Ureter (tissue), 1 donor: Measurements from ENCODE around the gene SAP25. TPM values are rescaled to one million over a fixed set of nuclear protein-coding genes. Genes with fewer than 3 reads are reported as not detected.
"Not testable (repeated sequence)": the region's sequence is repeated elsewhere in the genome, so short reads cannot be mapped to it uniquely, and the experiment has no call there.

Experiments
- DNase-seq: peaks from one replicate; pipeline ENCODE4 v3.0.0-alpha.2; 2020; ENCODE audit warnings: low spot score
- total RNA-seq: library from RNA; stranded (reverse); gene quantifications from one replicate; pipeline ENCODE4 v1.2.4, GENCODE V29; 2023
- donor health status: DM: yes; HTN: yes; CAD: no.

The SAP25 gene
- total RNA-seq, 1 donor from 2014 or later, result 2.8 TPM

DNA sequence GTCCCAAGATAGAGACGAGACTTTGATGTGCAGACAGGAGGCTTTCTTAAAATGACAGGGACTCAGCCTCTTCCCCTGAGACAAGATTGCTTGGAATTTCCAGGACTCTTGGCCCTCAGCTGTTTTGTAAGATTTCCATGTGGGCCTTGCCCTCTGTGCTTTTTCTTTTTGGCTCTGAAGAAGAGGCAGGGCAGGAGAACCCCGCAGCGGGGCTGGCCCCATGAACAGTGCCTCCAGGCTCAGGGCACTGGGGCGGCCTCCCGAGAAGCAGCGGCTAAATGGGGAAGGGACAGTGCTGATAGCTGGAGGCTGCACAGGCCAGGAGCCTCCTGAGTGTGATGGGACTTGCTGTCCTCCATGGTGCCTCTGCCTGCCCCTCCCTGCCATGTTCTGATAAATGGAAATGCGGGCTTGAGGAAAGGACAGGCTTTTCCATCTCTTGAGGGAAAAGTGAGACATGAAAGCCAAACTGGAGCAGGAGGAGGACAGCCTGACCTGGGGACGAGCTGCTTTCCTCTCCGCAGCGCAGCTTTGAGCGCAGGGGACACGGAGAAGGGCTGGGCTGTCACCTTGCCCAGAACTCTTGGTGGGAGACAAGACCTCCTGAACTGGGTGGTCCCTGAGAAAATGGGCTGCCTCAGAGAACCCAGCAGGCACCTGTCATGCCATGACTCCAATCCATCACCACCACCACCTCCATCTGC lies 12.1 kb downstream of the SAP25 start:
- no peak for DNase-seq

DNA sequence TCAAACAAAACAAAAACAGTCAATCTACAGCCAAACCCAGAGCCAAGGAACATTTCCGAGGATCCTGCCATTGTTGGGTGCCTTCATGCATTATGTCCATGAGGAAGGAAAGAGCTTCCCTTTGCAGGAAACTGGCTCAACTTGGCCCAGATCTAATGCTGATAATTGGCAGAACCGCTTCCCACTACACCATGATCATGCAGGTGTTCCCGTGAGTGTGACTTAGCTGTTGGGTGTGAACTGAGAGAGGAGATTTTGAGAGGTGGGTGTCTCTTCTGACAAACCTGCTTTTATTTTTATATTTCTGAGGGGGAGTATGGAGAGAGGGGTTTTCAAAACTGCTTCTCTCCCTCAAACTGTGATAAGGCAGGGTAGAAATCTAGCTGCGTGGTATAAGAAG lies 14.6 kb downstream of the SAP25 start:
- DNase-seq, result peak; percentile 36

DNA sequence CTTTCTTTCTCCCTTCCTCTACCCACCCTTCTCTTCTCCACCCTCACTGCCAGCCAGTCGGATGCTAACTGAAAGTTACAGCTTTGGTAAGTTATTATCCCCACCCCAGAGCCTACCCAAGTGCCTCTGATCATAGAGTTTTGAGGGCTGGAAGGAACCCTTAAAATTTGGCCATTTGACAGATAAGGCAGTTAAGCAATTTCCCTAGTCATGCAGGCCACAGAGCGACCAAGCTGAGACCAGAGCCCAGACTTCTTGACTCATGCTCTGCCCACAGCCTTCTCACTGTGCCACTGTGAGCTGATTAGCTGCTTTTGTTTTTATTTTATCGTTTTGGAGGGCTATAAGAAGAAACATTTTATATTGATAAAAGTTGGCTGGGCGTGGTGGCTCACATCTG lies 17.2 kb downstream of the SAP25 start:
- no peak for DNase-seq

DNA sequence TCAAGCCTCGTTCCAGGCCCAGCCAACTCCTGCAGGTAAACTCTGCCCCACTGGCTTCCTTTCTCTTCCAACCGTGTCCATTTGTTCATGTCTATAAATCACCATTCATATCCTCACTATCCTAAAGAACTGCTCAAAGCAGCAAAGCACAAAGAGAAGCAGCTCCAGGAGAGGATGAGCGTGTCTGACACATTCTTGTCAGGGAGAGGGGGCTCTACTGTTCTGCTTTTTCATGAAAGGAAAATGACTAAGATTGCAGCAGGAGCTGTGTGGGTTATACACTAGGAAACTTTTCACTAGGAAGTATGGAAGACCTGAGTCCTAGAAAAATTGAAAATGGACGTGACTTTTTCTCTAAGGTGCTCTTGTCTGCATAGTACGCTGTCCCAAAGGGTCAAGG lies 18.0 kb downstream of the SAP25 start:
- DNase-seq, result no peak

DNA sequence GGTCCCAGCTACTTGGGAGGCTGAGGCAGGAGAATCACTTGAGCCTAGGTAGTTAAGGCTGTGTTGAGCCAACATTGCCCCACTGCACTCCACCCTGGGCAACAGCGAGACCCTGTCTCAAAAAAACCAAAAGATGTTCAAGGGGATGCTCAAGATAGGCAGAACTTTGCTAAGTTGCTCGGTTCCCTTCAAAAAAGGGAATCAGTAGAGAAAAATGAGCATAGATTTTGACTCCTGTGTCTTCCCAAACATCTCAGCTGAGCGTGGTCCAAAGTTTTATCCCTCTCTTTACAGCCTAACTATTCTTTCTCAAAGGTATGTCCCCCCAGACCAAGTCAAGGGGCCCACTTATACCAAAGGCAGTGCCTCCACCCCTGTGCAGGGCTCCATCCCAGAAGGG lies 20.7 kb downstream of the SAP25 start:
- no peak for DNase-seq

DNA sequence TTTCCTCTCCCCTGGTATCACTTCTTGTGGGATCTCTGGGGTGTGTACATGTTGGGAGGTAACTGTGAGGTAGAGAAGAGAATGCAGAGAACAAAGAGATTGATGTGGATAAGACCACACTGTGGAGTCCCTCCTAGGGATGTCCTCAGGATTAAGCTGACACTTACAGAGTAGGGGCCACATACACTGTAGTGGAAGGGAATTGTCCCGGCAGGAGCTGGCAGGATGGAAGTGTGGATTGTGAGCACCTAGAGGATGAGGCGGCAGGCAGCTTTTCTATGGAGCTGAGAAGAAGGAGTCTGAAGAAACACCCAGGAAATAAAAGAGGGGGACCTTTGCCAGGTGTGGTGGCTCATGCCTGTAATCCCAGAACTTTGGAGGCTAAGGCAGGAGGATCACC lies 21.2 kb downstream of the SAP25 start:
- DNase-seq, result no peak

DNA sequence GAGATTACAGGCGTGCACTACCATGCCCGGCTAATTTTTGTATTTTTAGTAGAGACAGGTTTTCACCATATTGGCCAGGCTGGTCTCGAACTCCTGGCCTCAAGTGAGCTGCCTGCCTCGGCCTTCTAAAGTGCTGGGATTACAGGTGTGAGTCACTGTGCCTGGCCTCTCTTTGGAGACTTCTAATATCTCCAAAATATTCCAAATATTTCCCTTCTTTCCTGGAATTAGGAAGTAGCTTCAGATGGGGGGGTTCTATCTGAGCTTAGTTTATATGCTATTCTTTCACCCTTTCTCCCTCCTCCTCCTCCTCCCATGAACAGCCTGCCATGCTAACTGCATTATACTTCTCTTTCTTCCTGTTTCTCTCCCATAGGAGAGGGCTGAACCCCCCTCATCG lies 25.3 kb downstream of the SAP25 start:
- not testable (repeated sequence) for DNase-seq

DNA sequence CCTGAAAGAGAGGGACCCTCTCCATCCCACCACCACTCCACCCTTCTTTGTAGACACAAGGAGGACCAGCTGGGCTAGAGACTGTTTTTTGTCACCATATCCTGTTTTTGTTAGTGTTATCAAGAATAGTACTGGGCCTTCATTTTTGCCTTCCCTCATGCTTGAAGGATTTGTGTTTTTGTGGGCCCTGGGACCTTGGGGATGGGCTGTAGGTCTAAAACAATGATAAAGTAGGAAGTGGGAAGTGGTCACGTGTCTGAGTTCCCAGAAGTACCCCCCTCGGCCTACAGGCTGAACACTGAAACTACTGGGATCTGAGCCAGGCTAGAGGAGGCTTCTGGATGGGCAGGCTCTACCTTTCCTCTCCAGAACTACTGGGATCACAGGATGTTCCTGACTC lies 25.8 kb downstream of the SAP25 start:
- DNase-seq, result no peak

DNA sequence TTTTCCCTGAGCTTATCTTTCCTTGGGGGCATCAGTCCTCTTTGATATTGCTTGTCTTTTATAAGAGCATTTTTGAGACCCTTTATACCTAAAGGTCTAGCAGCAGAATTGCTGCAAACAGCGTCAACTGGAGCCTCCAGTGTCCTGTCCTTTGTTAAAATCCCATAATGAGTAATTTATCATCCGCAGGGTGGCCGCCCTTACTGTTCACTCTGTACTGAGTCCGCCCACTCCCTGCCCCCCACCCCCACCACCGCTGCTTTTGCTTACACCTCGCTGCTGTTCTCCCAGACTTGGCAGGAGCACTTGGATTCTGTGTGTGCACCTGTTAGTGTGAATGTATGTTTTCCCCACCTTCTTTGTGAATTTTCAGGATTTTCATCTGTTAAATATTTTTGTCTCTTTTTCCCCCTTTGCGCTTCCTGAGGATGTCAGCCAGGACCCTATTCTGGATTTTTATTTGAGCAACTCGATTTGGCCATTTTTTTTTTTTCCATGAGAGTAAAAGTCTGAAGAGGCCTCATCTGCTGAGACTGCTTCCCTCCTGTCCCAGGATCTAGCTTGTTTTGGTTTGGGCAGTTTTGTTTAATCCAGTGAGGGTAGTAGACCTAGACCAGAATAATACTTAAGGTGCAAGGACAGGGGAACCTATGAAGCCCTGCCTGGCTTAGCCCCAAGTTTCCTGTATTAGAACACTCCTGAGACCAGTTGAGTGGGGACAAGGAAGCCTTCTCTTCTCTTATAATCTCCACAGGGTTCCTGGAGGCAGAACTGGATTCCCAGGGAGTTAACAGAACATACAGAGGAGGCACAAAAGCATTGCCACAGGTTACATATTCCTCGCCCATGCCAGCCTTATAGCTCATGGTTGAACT lies 26.5 kb downstream of the SAP25 start:
- no peak for DNase-seq

DNA sequence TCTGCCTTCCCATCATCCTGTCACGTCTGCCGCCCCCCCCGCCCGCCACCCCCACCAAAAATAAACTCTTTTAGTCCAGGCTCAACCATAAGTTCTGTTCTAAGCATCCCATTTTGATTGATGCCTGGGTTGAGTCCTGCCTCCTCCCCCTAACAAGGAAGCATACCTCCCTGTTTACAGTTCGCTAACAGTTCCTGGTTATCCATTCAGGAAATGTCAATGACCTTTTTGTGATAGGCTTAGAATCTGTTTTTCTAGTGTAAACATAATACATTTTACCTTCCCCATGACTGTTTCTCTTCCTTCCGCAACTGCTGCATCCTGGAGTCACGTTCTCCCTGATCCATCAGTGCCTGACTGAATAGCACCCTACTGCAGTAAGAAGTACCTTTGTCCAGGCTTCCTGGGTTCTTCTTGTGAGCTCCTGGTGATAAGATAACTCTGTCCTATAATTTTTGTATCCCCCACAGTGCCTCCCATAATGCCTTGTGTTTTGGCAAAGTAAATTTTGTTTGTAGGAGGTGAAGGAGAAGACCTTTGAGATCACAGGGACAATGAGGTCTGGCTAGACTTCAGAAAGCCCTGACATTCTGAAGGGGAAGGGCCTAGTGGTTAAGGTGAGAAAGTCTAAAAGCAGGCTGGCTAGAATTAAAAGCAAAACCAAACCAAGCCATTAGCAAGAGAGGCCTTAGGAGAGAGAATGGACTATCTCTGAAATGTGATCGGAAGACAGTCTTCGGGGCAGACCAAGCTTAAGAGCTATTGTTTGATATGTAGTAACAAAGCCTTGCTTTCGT lies 27.4 kb downstream of the SAP25 start:
- DNase-seq, result no peak

DNA sequence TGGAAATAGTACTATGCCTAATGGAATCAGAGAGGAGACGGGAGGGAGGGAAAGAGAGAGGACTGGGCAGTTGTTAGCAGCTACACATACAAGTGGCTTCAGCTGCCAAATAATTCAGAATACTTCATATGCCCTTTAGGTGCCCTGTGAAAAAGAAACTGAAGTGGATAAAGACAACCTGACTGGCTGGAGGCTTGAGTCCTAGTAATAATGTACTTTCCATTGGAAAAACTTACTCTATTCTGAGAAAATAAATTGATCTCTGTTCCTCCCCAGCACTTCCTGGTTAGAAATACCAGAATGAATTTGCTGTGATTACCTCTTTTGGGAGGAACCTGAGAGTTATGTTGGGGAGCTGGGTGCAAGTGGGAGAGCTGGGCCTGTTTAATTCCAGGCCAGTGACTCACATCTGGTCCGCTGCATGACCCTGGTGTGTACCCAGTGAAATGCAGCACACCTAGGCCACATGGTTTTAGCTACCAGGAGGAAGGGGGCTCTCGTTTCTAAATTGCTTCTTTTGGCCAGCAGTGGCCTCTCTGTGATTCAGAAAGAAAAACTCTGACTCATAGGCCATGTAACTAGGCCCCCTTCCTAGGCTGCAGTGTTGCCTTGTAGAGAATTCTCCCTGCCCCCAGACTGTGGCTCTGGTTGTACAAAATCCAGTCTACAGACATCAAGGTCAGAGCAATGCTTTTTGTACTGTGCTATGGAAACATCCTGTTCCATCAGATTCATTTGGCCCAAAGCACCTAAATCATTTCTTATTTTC lies 28.2 kb downstream of the SAP25 start:
- DNase-seq, result peak; percentile 69

DNA sequence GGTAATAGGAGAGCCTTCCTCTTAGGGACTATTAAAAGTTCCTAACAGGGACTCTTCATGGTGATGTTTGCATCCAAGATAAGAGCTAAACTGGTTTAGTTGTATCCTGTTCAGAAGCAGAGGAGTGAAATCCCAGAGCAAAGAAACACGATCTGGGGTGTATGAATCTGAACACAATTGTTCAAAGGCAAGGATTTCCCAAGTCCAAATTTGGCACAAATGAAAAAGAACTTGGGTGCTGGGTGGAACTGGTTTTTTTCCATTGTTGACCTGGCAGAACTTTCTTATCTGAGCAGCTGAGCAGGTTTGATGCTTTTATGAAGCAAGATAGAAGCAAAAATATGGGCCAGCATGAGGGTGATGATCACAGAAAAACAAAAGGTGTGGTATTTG lies 28.7 kb downstream of the SAP25 start:
- no peak for DNase-seq

DNA sequence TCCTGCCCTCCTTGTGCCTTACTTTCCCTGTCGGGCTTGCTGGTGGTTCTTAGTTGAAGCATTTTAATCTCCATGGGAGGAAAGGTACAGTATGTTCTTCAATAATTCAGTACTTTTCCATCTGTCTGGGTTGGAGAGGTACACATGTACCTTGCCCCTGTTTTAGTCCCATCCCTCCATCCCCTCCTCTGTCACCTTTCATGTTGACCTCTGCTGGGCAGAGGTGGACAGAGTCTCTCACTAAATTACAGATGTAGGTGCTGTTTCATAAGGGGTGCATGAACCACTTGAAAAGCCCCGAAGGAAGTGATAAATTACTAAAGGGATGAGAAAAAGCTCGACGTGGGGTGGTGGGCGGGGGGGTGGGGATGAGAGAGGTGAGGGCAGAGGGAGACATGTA lies 29.3 kb downstream of the SAP25 start:
- DNase-seq, result no peak

DNA sequence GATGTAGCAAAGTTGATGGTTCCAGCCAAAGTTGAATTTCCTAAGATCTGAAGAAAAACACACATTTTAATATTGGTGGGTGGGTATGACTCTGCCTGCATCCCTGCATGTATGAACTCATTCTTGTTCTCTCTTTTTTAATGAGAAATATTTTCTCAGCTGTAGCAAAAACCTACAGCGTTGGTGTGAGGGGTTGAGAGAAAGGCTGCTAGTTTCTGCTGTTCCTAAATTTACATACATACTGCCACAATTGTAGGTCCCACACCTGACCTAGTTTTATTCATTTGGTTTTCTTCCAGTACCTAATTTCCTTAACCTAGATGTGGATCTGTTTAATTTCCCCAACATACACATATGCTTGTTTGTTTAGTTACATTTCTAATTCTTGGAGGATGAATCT lies 30.1 kb downstream of the SAP25 start:
- DNase-seq, result no peak

DNA sequence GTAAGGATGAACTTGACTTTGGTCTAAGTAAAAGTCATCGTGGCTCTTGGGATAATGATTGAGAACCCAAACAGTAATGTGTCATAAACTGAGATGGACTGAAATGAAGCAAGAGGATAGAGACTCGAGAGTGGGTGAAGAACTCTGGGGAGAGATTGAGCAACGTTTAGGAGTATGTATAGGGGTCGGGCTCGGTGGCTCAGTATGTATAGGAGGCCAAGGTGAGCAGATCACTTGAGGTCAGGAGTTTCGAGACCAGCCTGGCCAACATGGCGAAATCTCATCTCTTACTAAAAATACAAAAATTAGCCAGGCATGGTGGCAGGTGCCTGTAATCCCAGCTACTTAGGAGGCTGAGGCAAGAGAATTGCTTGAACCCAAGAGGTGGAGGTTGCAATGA lies 32.4 kb downstream of the SAP25 start:
- not testable (repeated sequence) for DNase-seq

DNA sequence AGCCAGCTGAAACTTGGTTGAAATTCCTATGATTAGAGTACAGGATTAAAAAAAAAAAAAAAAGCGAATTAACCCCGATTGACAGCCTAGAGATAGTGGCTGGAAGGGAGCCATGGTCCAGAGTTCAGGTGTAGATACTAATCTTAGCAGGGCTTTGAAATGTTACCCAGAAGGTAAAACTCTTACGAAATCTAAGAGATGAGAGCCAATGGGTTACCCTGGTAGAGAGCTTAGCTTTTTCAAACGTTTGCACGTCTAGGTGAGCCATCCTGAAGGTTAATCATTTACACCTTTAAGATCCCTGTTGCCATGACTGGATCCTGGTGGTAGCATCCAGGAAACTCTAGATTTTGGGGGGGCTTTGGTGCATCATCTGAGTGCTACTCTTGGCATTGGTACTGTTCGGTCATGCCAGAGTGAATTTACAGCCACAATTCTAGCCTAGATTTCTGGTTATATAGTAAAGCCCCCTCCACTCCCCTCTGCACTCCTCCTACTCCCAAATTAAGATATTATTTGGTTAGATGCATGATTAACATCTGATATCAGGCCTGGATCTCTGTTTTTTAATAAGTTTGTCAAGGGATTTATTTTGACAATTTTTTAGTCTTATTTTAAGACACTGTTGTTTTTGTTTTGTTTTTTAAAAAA lies 33.5 kb downstream of the SAP25 start:
- DNase-seq, result no peak

DNA sequence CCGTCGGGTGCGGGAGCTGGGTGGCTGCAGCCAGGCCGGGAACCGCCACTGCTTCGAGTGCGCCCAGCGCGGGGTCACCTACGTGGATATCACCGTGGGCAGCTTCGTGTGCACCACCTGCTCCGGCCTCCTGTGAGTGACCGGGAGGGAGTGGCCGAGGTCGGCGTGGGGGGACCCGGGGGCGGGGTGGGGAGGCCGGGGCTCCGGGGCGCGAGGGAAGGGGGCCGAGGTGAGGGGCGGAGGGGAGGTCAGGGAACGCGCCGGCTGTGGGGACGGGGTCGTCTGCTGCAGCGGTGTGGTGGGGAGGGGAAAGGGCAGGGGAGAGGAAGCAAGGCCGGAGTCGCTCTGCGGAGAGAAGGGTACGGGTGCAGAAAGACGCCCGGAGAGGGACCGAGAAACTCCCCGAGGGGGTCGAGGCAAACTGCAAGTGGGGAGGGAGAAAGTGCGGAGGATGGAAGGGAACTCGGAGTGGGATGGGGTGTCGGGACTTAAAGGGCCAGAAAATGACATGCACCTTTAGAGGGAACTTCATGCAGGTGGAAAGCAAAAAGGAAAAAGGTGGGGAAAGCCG lies 34.2 kb downstream of the SAP25 start:
- peak; percentile 52 for DNase-seq

DNA sequence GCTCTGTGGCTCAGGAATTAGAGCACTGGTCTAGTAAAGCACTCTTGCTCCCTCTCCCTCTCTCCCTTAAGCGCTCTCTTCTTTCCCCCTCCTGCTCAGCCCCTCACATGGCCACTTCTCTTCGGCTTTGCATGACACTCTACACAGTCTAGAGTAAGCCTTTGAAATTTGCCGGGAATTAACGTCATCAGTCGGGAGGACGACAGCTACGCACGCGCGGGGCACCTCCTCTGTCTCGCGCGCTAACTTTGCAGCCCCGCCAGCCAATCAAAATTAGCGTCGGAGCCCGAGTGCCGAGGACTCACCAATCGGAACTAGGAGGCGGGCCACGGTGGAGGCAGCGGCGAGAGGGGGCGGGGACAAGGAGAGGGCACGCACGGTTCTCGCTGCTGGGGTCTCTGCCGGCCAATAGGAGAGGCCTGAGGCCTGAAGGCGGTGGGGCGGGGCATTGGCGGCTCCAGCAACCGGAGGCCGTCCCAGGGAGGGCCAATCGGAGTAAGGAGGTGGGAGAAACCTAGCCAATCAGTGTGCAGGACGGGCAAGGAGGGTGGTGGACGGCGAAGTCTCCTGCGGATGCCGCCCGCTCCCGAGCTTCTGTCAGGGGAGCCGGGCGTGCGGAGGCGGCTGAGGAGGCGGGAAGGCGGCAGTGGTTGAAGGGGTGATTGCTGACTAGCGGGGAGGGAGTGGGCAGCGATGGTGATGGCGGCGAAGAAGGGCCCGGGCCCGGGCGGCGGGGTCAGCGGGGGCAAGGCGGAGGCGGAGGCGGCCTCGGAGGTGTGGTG lies 34.9 kb downstream of the SAP25 start, which contains the start of gene AGFG2:
TSS of gene AGFG2 (plus strand) at position 550 of the 782 bp plus-strand sequence. CDS start at position 694, 144 bp downstream.
- peak; percentile 100 for DNase-seq

DNA sequence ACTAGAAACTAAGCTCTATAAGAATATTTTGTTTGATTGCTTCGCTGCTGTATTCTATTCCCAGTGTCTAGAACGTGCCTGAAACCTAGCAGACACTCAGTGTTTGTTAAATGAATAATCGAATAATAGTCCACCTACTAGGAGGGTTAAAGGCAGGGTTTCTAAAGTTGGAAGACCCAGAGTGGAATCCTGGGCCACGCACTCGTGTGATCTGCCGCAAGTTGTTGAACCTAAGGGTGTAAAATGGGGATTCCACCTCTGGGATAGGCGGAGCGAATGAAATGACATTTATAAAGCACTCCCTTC lies 35.4 kb downstream of the SAP25 start:
- no peak for DNase-seq

DNA sequence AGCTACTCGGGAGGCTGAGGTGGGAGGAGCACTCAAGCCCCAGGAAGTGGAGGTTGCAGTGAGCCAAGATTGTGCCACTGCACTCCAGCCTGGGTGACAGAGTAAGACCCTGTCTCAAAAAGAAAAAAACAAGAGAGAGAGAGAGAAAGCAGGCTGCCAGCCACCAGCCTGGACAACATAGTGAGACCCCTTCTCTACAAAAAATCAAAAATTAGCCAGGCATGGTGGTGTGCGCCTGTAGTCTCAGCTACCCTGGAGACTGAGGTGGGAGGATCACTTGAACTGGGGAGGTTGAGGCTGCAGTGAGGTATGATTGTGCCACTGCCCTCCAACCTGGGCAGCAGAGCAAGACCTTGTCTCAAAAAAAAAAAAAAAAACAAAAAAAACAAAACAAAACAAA lies 37.0 kb downstream of the SAP25 start:
- not testable (repeated sequence) for DNase-seq
